ENCODE data around the gene FBXW12. TPM values are rescaled to one million over a fixed set of nuclear protein-coding genes. Genes with fewer than 3 reads are reported as not detected.
A peak's percentile ranks its signal among the peaks of the same experiment; 100 is the strongest.

The FBXW12 gene
- total RNA-seq, 4 donors from 2014 or later = not detected

DNA sequence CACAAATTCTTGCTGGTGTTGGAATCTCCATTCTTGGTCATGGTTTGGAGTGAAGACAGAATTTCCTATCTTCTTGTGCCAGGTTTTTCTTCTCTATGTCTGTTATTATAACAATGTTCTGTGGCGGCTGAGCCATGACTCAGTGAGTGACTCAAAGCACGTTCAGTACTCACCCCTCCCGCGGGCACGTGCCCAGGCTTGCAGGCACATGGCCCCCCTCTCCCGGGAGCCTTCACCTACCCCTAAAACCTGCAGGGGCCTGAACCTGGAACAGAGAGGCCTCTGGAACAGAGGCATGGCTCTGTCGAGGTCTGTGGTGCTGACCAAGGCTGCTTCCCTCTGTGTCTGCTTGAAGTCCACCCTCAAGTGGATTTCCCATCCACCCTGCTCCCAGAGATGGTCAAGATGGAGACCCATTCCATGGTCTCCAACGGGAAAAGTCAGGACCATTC lies 30.3 kb downstream of the FBXW12 start:
- Histone ChIP-seq H3K27ac (peak overlapping the region; percentile 42 to 80 (median 48)), H3K27me3 (no peaks in the 10 kb centered on the region), H3K4me3 (no peak overlapping the region), H3K9me3 (no peaks in the 10 kb centered on the region), H3K4me1 (no peaks in the 10 kb centered on the region), H3K36me3 (peaks cover 0 to 37% (median 0%) of the 10 kb centered on the region in 3 donors)
- DNase-seq = peak; percentile 44 to 82 (median 62)
- no peak for TF ChIP-seq POLR2A (IDR thresholded peaks at IDR 0.05)
- TF ChIP-seq, protein P1, sequence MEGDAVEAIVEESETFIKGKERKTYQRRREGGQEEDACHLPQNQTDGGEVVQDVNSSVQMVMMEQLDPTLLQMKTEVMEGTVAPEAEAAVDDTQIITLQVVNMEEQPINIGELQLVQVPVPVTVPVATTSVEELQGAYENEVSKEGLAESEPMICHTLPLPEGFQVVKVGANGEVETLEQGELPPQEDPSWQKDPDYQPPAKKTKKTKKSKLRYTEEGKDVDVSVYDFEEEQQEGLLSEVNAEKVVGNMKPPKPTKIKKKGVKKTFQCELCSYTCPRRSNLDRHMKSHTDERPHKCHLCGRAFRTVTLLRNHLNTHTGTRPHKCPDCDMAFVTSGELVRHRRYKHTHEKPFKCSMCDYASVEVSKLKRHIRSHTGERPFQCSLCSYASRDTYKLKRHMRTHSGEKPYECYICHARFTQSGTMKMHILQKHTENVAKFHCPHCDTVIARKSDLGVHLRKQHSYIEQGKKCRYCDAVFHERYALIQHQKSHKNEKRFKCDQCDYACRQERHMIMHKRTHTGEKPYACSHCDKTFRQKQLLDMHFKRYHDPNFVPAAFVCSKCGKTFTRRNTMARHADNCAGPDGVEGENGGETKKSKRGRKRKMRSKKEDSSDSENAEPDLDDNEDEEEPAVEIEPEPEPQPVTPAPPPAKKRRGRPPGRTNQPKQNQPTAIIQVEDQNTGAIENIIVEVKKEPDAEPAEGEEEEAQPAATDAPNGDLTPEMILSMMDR (IDR thresholded peaks at IDR 0.05) = no peak

DNA sequence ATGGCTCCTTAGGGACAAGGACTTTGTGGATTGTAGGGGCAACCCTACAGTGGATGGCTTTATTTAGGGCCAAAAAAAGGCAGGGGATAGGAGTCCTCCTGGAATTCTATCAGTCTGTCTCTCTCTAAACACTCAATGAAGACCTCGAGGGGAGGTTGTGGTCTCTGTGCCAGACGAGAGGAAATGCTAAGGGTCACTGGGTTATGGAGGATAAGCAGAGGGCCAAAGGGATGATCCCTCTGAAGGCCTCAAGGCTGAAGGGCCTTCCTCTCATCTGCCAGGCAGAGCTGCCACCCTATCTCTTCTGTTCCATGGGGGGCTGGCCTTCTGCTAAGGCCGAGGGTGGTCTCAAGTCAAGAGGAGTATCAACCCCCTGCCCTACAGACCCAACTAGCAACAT lies 30.9 kb downstream of the FBXW12 start:
- no peak overlapping the region for H3K4me3 ChIP-seq
- DNase-seq = no peak
- TF ChIP-seq, protein P1 (IDR thresholded peaks at IDR 0.05) = no peak
- no peak for TF ChIP-seq POLR2A (IDR thresholded peaks at IDR 0.05)
- no peaks in the 10 kb centered on the region for H3K27me3 ChIP-seq
- H3K4me1 ChIP-seq = no peaks in the 10 kb centered on the region
- peaks cover 0 to 37% (median 0%) of the 10 kb centered on the region in 3 donors for H3K36me3 ChIP-seq
- H3K9me3 ChIP-seq = no peaks in the 10 kb centered on the region
- H3K27ac ChIP-seq = peak overlapping the region; percentile 42 to 80 (median 48)

DNA sequence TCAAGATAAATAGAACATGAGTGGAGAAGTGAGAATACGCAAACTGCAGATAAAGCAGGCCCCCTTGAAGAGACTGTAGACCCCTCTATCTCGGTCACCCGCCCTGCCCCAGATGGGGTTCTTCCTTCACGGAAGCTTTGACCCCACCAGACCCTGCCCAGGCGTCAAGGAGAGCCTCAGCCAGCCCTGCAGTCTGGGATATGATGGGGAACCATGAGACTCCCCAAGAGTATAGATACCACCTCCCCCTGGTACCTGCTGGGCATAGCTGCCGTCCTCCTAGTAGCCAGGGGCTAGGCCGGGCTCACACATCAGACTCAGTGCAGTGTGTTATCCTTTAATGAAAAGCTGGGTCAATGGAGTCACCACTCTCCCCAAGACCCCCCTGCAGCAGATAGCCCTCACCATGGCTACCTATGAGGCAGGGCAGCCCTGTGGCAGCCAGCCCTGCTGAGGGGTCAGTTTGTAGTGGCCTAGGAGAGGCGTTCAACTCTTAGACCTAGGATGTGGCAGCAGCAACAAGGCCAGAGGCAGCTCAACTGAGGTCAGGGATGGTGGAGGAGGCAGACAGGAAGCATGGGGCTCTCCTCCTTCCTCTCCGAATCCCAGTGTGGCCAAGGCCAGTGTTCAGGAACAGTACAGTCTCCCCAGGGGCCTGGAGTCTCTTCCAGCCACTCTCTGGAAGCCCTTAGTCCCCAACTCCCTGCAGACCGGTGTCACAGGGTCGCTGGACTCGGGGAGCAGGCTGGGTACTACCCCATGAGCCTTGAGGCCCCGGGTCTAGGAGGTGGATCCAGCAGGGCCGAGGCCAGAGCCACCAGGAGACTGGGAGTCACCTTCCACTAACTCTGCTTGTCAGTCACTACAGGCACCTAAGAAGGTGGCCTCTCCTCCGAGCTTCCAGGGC lies 31.8 kb downstream of the FBXW12 start:
- Histone ChIP-seq H3K27ac (peak overlapping the region in 1 of 4 donors; percentile 80), H3K4me1 (no peaks in the 10 kb centered on the region), H3K36me3 (peaks cover 0 to 46% (median 0%) of the 10 kb centered on the region in 3 donors), H3K27me3 (no peaks in the 10 kb centered on the region), H3K4me3 (no peak overlapping the region), H3K9me3 (no peaks in the 10 kb centered on the region)
- no peak for TF ChIP-seq POLR2A (IDR thresholded peaks at IDR 0.05)
- TF ChIP-seq, protein P1 (IDR thresholded peaks at IDR 0.05) = no peak
- DNase-seq = peak; percentile 9 to 48 (median 31)

DNA sequence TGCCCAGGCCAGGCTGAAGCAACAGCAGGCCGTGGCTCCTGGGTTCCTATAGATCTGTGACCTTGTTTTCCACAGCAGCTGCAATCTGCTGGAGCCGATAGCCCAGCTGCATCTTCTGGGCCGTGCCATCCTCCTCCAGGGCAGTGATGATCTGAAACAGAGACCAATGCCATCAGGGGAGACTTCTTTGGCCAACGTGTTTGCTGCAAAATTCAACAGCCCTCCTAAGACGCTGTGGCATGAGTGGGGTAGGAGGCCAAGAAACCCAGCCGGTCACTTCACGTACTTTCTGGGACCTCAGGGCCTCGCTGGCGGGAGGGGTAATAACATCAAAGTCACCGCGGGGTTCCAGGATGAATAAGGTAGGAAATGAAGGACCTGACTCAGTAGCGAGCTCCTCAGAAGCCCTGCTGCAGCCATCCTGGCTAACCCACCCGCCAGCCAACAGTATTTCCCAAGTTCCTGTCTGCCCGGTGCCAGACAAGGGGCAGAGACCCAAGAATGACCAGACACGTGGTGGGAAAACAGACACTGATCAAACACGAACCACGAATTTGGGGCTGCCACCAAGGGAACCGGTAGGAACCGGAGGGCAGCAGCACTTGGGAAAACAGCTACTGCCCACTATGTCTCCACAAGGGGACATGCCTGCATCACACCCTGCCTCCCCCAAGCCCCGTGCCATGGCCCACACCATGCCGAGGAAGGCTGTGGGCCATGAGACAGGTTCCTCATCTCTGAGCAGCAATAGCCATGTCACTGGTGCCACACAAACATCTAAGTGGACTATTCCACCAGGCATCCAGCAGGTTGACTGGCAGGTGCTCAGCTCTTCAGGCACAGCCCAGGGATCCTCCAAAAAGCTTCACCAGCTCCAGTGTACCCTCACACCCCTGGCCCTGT lies 32.7 kb downstream of the FBXW12 start:
- Histone ChIP-seq H3K27ac (no peak overlapping the region), H3K9me3 (no peaks in the 10 kb centered on the region), H3K4me3 (no peak overlapping the region), H3K4me1 (no peaks in the 10 kb centered on the region), H3K27me3 (no peaks in the 10 kb centered on the region), H3K36me3 (peaks cover 0 to 55% (median 0%) of the 10 kb centered on the region in 3 donors)
- DNase-seq = peak; percentile 6 to 43 (median 36)
- TF ChIP-seq POLR2A (IDR thresholded peaks at IDR 0.05) = no peak
- TF ChIP-seq, protein P1 (IDR thresholded peaks at IDR 0.05) = no peak

DNA sequence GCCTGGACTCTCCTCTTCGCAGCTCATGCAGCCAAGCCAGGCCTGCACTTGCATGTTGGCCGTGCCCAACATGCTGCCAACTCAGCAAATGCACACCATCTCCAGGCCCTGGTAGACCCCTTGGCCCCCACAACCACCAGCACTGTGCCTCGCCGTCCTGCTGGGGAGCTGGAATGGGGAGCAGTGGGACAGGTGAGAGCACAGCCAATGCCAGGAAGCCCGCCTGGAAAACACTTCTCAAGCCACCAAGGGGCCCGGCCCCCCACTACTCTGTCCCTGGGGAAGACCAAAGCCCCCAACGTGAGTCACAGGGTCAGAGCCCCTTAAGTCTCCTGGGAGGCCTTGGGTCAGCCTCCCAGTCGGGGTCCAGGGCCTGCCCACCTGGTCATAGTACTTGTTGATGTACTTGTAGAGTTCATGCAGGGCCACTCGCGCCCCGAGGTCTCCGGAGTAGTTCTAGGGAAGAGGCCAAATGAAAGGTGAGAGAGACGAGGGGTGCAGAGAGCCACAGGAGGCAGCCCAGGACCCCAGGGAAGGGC lies 33.4 kb downstream of the FBXW12 start:
- DNase-seq = peak; percentile 10 to 41 (median 40)
- TF ChIP-seq, protein P1 (IDR thresholded peaks at IDR 0.05) = no peak
- TF ChIP-seq POLR2A (IDR thresholded peaks at IDR 0.05) = no peak

More for the DNA sequence above, 33.4 kb downstream of the FBXW12 start:
- Histone ChIP-seq H3K4me3 (no peak overlapping the region), H3K9me3 (no peaks in the 10 kb centered on the region), H3K36me3 (peaks cover 0 to 62% (median 0%) of the 10 kb centered on the region in 3 donors), H3K27me3 (no peaks in the 10 kb centered on the region), H3K27ac (no peak overlapping the region), H3K4me1 (no peaks in the 10 kb centered on the region)
